A549 (cell line): ENCODE measurements around the gene SYMPK. TPM values are rescaled to one million over a fixed set of nuclear protein-coding genes. Genes with fewer than 3 reads are reported as not detected.
"Not testable (repeated sequence)": the region's sequence is repeated elsewhere in the genome, so short reads cannot be mapped to it uniquely, and the experiment has no call there.

Source experiments
- ATAC-seq, 2 experiments: fragments of 200-7000 bp in 1 of 2; fragments of >200 bp in 1 of 2; cut with Nextera tagmentation in 1 of 2; cut with Tn5 transposase in 1 of 2; 3 replicates each; pipeline versions ENCODE4 v1.8.0 to v1.9.1; 2018 to 2020; ENCODE audit warnings: mild to moderate bottlenecking in 1 of 2, moderate library complexity in 1 of 2
- CTCF ChIA-PET: fragments of 300-600 bp; sonication (Branson Sonifier 250); formaldehyde crosslinking; extraction: SDS; loops from one replicate; lab custom pipeline; 2021; ENCODE audit warnings: antibody characterized with exemption, inconsistent platforms; lab: Yijun Ruan, JAX
- POLR2A ChIA-PET: fragments of 350-600 bp; formaldehyde crosslinking; extraction: SDS; loops from one replicate; lab custom pipeline; 2021; ENCODE audit warnings: antibody characterized with exemption, inconsistent platforms; lab: Yijun Ruan, JAX
- DNase-seq, 2 experiments: peaks; one replicate each; pipeline versions ENCODE4 v3.0.0 to v3.0.0-alpha.2; 2011 to 2016; ENCODE audit warnings: low read depth in 1 of 2, low spot score in 1 of 2
- FAIRE-seq: peaks from 2 replicates; lab custom pipeline; 2011; peaks lifted over from hg19 to GRCh38; lab: Jason Lieb, UNC
- H3K27ac ChIP-seq, 2 experiments: fragments of >200 bp; sonication (Bioruptor Twin); formaldehyde crosslinking; 3 replicates each; pipeline ENCODE4 v1.5.1; 2016 to 2017
- H3K4me1 ChIP-seq: fragments of >200 bp; sonication (Bioruptor Twin); formaldehyde crosslinking; 3 replicates; pipeline ENCODE4 v1.6.1; 2016
- H3K4me2 ChIP-seq: fragments of >200 bp; sonication (Bioruptor Twin); formaldehyde crosslinking; 3 replicates; pipeline ENCODE4 v1.6.1; 2016
- H3K4me3 ChIP-seq: fragments of >200 bp; sonication (Bioruptor Twin); formaldehyde crosslinking; 3 replicates; pipeline ENCODE4 v1.5.1; 2016
- H3K9me3 ChIP-seq: fragments of >200 bp; sonication (Bioruptor Twin); formaldehyde crosslinking; 3 replicates; pipeline ENCODE4 v1.6.1; 2016
- CHD4 ChIP-seq: fragments of 200-600 bp; sonication (generic); IDR thresholded peaks from 2 replicates; pipeline ENCODE4 v1.6.1; 2016; ENCODE audit warnings: antibody characterized with exemption, mild to moderate bottlenecking, borderline replicate concordance
- CTCF ChIP-seq: fragments of >200 bp; sonication (Bioruptor Twin); formaldehyde crosslinking; IDR thresholded peaks from 3 replicates; pipeline ENCODE4 v1.5.1; 2016
- EHF ChIP-seq: fragments of 250-450 bp; sonication (Bioruptor Pico); IDR thresholded peaks from 2 replicates; pipeline ENCODE4 v1.5.0; 2020; ENCODE audit warnings: mild to moderate bottlenecking
- EP300 ChIP-seq, 2 experiments: fragments of >200 bp; sonication (Bioruptor Twin); formaldehyde crosslinking; IDR thresholded peaks; 2 replicates in 1 of 2; 3 replicates in 1 of 2; pipeline ENCODE4 v1.6.1; 2016 to 2017
- ESRRA ChIP-seq: fragments of 150-350 bp; IDR thresholded peaks from 2 replicates; pipeline ENCODE4 v1.6.1; 2014; ENCODE audit warnings: mild to moderate bottlenecking, low read length, borderline replicate concordance
- GATA3 ChIP-seq: IDR thresholded peaks from 2 replicates; pipeline ENCODE4 v1.6.1; 2012; ENCODE audit warnings: borderline replicate concordance
- HES2 ChIP-seq: fragments of >200 bp; sonication (Bioruptor Twin); formaldehyde crosslinking; IDR thresholded peaks from 2 replicates; pipeline ENCODE4 v1.6.1; 2016
- JUNB ChIP-seq: fragments of >200 bp; sonication (Bioruptor Twin); formaldehyde crosslinking; IDR thresholded peaks from 2 replicates; pipeline ENCODE4 v1.6.1; 2016
- KDM1A ChIP-seq: fragments of 200-600 bp; sonication (generic); IDR thresholded peaks from 2 replicates; pipeline ENCODE4 v1.6.1; 2016; ENCODE audit warnings: low read depth, mild to moderate bottlenecking
- NPAS2 ChIP-seq: fragments of 250-450 bp; sonication (Bioruptor Pico); IDR thresholded peaks from 2 replicates; pipeline ENCODE4 v1.8.0; 2022; ENCODE audit warnings: mild to moderate bottlenecking, moderate library complexity, borderline replicate concordance
- POLR2A ChIP-seq: IDR thresholded peaks from 2 replicates; pipeline ENCODE4 v1.6.1; 2012; ENCODE audit warnings: mild to moderate bottlenecking, low read length
- POLR2AphosphoS2 ChIP-seq: conservative IDR thresholded peaks from 2 replicates; pipeline ENCODE4 v1.6.1; 2012; ENCODE audit warnings: low read length, improper control_type of control experiment, inconsistent platforms
- REST ChIP-seq: fragments of 200-600 bp; sonication (generic); IDR thresholded peaks from 2 replicates; pipeline ENCODE4 v1.6.1; 2016; ENCODE audit warnings: antibody characterized with exemption, mild to moderate bottlenecking, moderate library complexity
- ZC3H11A ChIP-seq: fragments of 450-650 bp; IDR thresholded peaks from 2 replicates; pipeline ENCODE4 v1.6.1; 2014; ENCODE audit warnings: antibody characterized with exemption, mild to moderate bottlenecking
- ZFP36 ChIP-seq: fragments of 450-650 bp; IDR thresholded peaks from 2 replicates; pipeline ENCODE4 v1.6.1; 2014; ENCODE audit warnings: borderline replicate concordance; ENCODE audit not compliant: partially characterized antibody
- ZNF302 ChIP-seq: fragments of 250-450 bp; sonication (Bioruptor Pico); IDR thresholded peaks from 2 replicates; pipeline ENCODE4 v1.9.0; 2021; ENCODE audit warnings: inconsistent platforms, mild to moderate bottlenecking, moderate library complexity
- WGBS: methylation state at CpG from one replicate; pipeline ENCODE4 v1.1.6; 2017; ENCODE audit errors: missing lambda C conversion rate; 5-methylcytosine and 5-hydroxymethylcytosine counted together
- polyA plus RNA-seq, 4 experiments: library from polyadenylated mRNA; depleted of rRNA in 3 of 4; stranded (reverse); fragments of >200 nt; fragmentation: RNase III in 1 of 4; extraction: RNeasy Plus Mini Kit Qiagen cat#74134 plus additional on column Dnase treatment in 1 of 4; gene quantifications; 2 replicates in 3 of 4; 3 replicates in 1 of 4; pipeline ENCODE4 v1.2.3, GENCODE V29; 2011 to 2017

The SYMPK gene
- polyA plus RNA-seq, 2 of the 4 experiments (the other 2 are of a cell fraction) = 61.9 to 105 TPM

GRCh38 chr19:45899919-45900589 is 37.1 kb upstream of the SYMPK start:
- no peak for ATAC-seq
- 89% methylated on average over 4 of the region's 4 CpGs for WGBS
- no peak overlapping the region for H3K4me3 ChIP-seq
- TF ChIP-seq EP300 (IDR thresholded peaks at IDR 0.05) (no peak), ZFP36 (peak; percentile 77), KDM1A (peak; percentile 76)
- H3K4me1 ChIP-seq = peaks cover 17% of the 10 kb centered on the region
- FAIRE-seq = no peak
- no peaks in the 10 kb centered on the region for H3K9me3 ChIP-seq
- DNase-seq = no peak
- ChIA-PET CTCF (interaction anchor here (0.9 to 5.2 kb wide), 7 partner anchors 7 to 177 kb away, joined by 3 to 29 read pairs (median 4); partner anchors contain the start of genes FOXA3, IRF2BP1 and SYMPK), POLR2A (no interaction called here)
- H3K4me2 ChIP-seq = peak overlapping the region; percentile 97; the same call in 1 of the 3 replicates
- H3K27ac ChIP-seq = no peak overlapping the region

GRCh38 chr19:45899253-45899652 is 36.3 kb upstream of the SYMPK start:
- DNase-seq (no peak), ATAC-seq (no peak), FAIRE-seq (no peak)
- POLR2A ChIA-PET = no interaction called here
- H3K4me1 ChIP-seq = peaks cover 17% of the 10 kb centered on the region
- WGBS = 95% methylated on average over 7 of the region's 7 CpGs
- no peak overlapping the region for H3K4me2 ChIP-seq
- H3K4me3 ChIP-seq = no peak overlapping the region
- CTCF ChIA-PET = interaction anchor here (1.6 to 5.2 kb wide), 2 partner anchors 15 to 178 kb away, joined by 4 to 29 read pairs; partner anchors contain the start of gene IRF2BP1
- no peaks in the 10 kb centered on the region for H3K9me3 ChIP-seq
- H3K27ac ChIP-seq = no peak overlapping the region
- no peak for TF ChIP-seq REST
- no peak for TF ChIP-seq ZNF302 (CRISPR knock-in tag)
- no peak for TF ChIP-seq HES2
- no peak for TF ChIP-seq ZC3H11A
- no peak for TF ChIP-seq KDM1A
- no peak for TF ChIP-seq POLR2A
- TF ChIP-seq JUNB = no peak
- TF ChIP-seq CHD4 = no peak
- TF ChIP-seq CTCF = no peak
- no peak for TF ChIP-seq GATA3
- TF ChIP-seq NPAS2 (CRISPR knock-in tag) = no peak
- no peak for TF ChIP-seq EHF (CRISPR knock-in tag)
- TF ChIP-seq ESRRA = no peak
- TF ChIP-seq POLR2AphosphoS2 = no peak

GRCh38 chr19:45897261-45897812 is 34.4 kb upstream of the SYMPK start:
- 96% methylated on average over 8 of the region's 8 CpGs for WGBS
- Histone ChIP-seq H3K4me3 (no peak overlapping the region), H3K27ac (no peak overlapping the region), H3K9me3 (no peaks in the 10 kb centered on the region), H3K4me2 (no peak overlapping the region), H3K4me1 (peaks cover 11% of the 10 kb centered on the region)
- no peak for TF ChIP-seq HES2
- ATAC-seq (no peak), DNase-seq (no peak), FAIRE-seq (no peak)
- ChIA-PET POLR2A (no interaction called here), CTCF (interaction anchor here (1.3 to 3.4 kb wide), 3 partner anchors 14 to 81 kb away, joined by 4 to 13 read pairs (median 12); partner anchors contain the start of gene FOXA3)

- 89% methylated on average over 12 of the region's 12 CpGs for WGBS
- not testable (repeated sequence) for H3K4me1 ChIP-seq, H3K9me3 ChIP-seq, H3K4me3 ChIP-seq, FAIRE-seq, ATAC-seq, H3K4me2 ChIP-seq, H3K27ac ChIP-seq, DNase-seq
- ChIA-PET CTCF (interaction anchor here (1.2 to 5.1 kb wide), 5 partner anchors 14 to 133 kb away, joined by 3 to 32 read pairs (median 5); partner anchors contain the start of gene FOXA3), POLR2A (interaction anchor here (1.6 kb wide), 1 partner anchor 33 kb away, joined by 4 read pairs; no protein-coding TSS in a partner anchor)
These were observed 33.1 kb upstream of the SYMPK start for GRCh38 chr19:45895983-45896599.
